DND-41 (cell line): ENCODE results near the gene RAD17.

Source experiments
- EZH2 ChIP-seq: IDR thresholded peaks from 3 replicates; pipeline ENCODE4 v1.6.1; 2012; ENCODE audit warnings: borderline replicate concordance, low read depth, mild to moderate bottlenecking, moderate library complexity, low read length, inconsistent platforms; ENCODE audit not compliant: severe bottlenecking
- TF ChIP-seq, protein P1 (sequence below): IDR thresholded peaks from 2 replicates; pipeline ENCODE4 v1.5.1; 2012; ENCODE audit warnings: borderline replicate concordance, low read length, moderate library complexity, mild to moderate bottlenecking; ENCODE audit not compliant: poor library complexity, severe bottlenecking; ENCODE audit errors: extremely low read depth

GRCh38 chr5:69360442-69360841 lies 9.2 kb upstream of the RAD17 start:
- TF ChIP-seq, protein P1, sequence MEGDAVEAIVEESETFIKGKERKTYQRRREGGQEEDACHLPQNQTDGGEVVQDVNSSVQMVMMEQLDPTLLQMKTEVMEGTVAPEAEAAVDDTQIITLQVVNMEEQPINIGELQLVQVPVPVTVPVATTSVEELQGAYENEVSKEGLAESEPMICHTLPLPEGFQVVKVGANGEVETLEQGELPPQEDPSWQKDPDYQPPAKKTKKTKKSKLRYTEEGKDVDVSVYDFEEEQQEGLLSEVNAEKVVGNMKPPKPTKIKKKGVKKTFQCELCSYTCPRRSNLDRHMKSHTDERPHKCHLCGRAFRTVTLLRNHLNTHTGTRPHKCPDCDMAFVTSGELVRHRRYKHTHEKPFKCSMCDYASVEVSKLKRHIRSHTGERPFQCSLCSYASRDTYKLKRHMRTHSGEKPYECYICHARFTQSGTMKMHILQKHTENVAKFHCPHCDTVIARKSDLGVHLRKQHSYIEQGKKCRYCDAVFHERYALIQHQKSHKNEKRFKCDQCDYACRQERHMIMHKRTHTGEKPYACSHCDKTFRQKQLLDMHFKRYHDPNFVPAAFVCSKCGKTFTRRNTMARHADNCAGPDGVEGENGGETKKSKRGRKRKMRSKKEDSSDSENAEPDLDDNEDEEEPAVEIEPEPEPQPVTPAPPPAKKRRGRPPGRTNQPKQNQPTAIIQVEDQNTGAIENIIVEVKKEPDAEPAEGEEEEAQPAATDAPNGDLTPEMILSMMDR, result no peak
- no peak for TF ChIP-seq EZH2
